GM18873 (cell line): ENCODE data around the gene RANBP3L.
"Not testable (repeated sequence)": the region's sequence is repeated elsewhere in the genome, so short reads cannot be mapped to it uniquely, and the experiment has no call there.

ENCODE experiments used
- ATAC-seq: cut with Tn5 transposase; IDR thresholded peaks from one replicate; pipeline ENCODE4 v1.9.1; 2021; ENCODE audit warnings: mild to moderate bottlenecking, moderate library complexity, moderate number of reproducible peaks; ENCODE audit not compliant: unreplicated experiment, low FRiP score

RANBP3L gene

GRCh38 chr5:36215910-36216309, 85.8 kb downstream of the RANBP3L start:
- ATAC-seq: no peak

GRCh38 chr5:36214436-36214835, 87.3 kb downstream of the RANBP3L start:
- no peak for ATAC-seq

GRCh38 chr5:36209664-36210063, 92.0 kb downstream of the RANBP3L start:
- ATAC-seq: no peak

- no peak for ATAC-seq
These were observed 92.9 kb downstream of the RANBP3L start for GRCh38 chr5:36208786-36209185.

GRCh38 chr5:36206913-36207312, 94.8 kb downstream of the RANBP3L start:
- ATAC-seq: no peak

GRCh38 chr5:36205329-36205728, 96.4 kb downstream of the RANBP3L start:
- no peak for ATAC-seq

GRCh38 chr5:36202521-36202961, 99.2 kb downstream of the RANBP3L start:
- no peak for ATAC-seq

GRCh38 chr5:36200513-36200912, 101.2 kb downstream of the RANBP3L start:
- ATAC-seq: no peak

- no peak for ATAC-seq
These were observed 102.1 kb downstream of the RANBP3L start for GRCh38 chr5:36199620-36200019.

GRCh38 chr5:36198783-36199182, 102.9 kb downstream of the RANBP3L start:
- ATAC-seq: not testable (repeated sequence)
